Mammary epithelial cell (primary cell): ENCODE results near the gene ZNF544.

Source experiments
- CTCF ChIP-seq, 2 donors: IDR thresholded peaks in 1 of 2; conservative IDR thresholded peaks in 1 of 2; 2 replicates each; pipeline ENCODE4 v1.5.1; 2011 to 2012; ENCODE audit warnings: inconsistent platforms in 2 of 2, low read length in 2 of 2, mild to moderate bottlenecking in 2 of 2, control low read depth in 1 of 2, low read depth in 1 of 2; ENCODE audit not compliant: insufficient read depth in 1 of 2; ENCODE audit errors: extremely low read depth in 1 of 2
- EZH2 ChIP-seq: IDR thresholded peaks from 2 replicates; pipeline ENCODE4 v1.6.1; 2012; ENCODE audit warnings: low read length, inconsistent platforms, borderline replicate concordance

GRCh38 chr19:58261600-58261967, 32.9 kb downstream of the ZNF544 start:
- no peak for TF ChIP-seq CTCF (conservative IDR thresholded peaks at IDR 0.05 in 1 of 2, IDR thresholded peaks at IDR 0.05 in 1 of 2; ENCODE audit: extremely low read depth in 1 of 2, insufficient read depth in 1 of 2, low read depth in 1 of 2, low read length in 2 of 2)
- no peak for TF ChIP-seq EZH2
